ENCODE measurements around the gene LGALS7.
"Not testable (repeated sequence)": the region's sequence is repeated elsewhere in the genome, so short reads cannot be mapped to it uniquely, and the experiment has no call there.

Gene LGALS7

DNA sequence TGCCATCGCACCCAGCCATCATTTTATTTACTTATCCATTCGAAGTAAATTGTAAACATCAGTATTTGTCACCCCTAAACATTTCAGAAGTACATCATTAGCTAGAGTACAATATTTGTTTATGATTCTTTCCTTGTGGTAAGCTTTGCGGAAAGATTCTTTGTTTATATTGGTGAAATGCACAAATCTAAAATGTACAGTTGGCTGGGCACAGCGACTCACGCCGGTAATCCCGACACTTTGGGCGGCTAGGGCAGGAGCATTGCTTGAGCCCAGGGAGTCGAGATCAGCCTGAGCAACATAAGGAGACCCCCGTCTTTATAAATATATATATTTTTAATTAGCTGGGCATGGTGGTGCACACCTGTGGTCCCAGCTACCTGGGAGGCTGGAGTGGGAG is 25.8 kb upstream of the LGALS7 start:
- no peak for DNase-seq (ENCODE audit: low spot score)

DNA sequence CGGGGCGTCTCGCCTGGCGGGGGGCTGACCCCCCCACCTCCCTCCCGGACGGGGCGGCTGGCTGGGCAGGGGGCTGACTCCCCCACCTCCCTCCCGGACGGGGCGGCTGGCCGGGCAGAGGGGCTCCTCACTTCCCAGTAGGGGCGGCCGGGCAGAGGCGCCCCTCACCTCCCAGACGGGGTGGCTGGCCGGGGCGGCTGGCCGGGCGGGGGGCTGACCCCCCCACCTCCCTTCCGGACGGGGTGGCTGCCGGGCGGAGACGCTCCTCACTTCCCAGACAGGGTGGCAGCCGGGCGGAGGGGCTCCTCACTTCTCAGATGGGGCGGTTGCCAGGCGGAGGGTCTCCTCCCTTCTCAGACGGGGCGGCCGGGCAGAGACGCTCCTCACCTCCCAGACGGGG is 24.5 kb upstream of the LGALS7 start:
- DNase-seq (ENCODE audit: low spot score) = not testable (repeated sequence)

- no peak for DNase-seq (ENCODE audit: low spot score)
Observed at GRCh38 chr19:38796154-38796553, 22.8 kb upstream of the LGALS7 start.

DNA sequence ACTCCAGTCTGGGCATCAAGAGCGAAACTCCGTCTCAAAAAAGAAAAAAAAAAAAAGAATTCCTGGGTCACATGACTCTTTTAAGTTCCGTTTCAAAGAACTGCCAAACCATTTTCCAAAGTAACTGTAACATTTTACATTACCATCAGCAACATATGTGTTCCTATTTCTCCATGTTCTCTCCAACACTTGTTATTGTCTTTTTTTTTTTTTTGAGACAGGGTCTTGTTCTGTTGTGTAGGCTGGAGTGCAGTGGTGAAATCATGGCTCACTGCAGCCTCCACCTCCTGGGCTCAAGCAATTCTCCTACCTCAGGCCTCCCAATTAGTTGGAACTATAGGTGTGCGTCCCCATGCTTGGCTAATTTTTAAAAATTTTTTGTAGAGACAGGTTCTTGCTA is 22.2 kb upstream of the LGALS7 start:
- no peak for DNase-seq (ENCODE audit: low spot score)

DNA sequence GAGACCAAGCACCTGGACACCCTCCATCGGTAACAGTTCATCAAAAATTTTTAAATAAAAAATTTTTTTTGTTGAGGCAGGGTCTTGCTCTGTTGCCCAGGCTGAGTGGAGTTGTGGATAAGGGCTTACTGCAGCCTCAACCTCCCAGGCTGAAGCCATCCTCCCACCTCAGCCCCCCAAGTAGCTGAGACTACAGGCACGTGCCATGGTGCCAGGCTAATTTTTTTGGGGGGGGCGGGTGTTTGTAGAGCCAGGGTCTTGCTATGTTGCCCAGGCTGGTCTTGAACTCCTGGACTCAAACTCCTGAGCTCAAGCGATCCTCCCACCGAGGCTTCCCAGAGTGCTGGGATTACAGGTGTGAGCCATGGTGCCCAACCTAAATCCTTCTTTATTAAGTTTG is 20.4 kb upstream of the LGALS7 start:
- DNase-seq (ENCODE audit: low spot score) = no peak

GRCh38 chr19:38793177-38793576 is 19.9 kb upstream of the LGALS7 start:
- DNase-seq (ENCODE audit: low spot score) = no peak

- DNase-seq (ENCODE audit: low spot score) = no peak
Observed at GRCh38 chr19:38792250-38793111, 19.2 kb upstream of the LGALS7 start.

DNA sequence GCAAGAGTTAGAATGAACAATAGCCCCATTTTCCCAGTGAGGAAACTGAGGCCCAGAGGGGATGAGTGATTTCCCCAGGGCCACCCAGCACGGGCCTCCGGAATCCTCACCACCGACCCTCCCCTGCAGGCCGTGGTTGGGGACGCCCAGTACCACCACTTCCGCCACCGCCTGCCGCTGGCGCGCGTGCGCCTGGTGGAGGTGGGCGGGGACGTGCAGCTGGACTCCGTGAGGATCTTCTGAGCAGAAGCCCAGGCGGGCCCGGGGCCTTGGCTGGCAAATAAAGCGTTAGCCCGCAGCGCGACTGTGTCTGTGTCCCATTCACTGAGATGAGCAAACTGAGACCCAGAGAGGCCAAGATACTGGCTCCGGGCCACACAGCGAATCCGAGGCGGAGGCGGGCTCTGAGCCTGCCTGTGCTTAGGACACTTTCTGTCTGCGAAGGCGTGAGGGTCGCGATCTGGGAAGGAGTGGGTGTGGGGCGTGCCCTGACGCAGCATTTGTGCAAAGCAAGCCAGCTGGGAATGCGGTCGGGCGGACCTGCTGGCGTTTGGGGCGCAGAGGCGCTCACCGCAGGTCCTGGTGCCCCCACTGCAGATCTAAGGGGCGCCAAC is 18.2 kb upstream of the LGALS7 start:
- not testable (repeated sequence) for DNase-seq (ENCODE audit: low spot score)

GRCh38 chr19:38790507-38791403 is 17.4 kb upstream of the LGALS7 start:
- not testable (repeated sequence) for DNase-seq (ENCODE audit: low spot score)

DNA sequence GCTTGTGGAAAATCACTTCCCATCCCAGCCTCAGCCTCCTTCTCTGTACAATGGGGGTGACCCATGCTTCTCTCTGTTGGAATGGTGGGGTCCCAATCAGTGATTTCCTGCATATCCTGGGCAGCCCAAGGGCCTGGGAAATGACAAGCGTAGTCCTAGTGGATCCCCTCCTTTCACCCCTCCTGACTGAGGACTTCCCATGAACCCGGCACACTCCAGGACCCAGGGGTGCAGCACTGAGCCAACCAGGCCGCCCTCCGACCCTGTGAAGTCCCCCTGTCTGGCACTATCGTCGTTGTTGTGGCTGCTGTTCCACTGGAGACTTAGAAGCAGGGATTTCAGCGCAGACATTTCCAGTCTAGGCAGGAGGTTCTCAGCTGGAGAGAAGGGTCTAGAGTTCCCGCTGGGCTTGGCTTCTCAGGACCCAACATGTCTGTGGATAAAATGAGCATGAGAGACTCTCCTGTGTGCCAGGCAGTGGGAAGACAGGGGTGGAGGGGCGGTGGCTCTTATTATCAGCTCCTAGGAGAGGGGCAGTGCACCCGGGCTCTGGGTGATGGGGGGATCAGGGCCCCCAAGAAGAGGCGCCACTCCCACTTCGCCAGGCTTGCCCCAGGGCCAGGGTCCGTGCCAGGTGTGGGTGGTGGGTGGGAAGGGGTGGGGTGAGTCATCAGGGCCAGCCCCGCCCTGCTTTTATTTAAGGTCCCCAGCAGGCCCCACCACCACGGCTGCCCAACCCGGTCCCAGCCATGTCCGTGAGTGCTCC is 15.3 kb upstream of the LGALS7 start, which contains the start of gene LGALS7B:
Gene LGALS7B, plus strand, starts transcription at position 723 of the 766 bp plus-strand sequence. Its CDS starts 27 bp downstream, at position 750.
- DNase-seq (ENCODE audit: low spot score) = no peak

DNA sequence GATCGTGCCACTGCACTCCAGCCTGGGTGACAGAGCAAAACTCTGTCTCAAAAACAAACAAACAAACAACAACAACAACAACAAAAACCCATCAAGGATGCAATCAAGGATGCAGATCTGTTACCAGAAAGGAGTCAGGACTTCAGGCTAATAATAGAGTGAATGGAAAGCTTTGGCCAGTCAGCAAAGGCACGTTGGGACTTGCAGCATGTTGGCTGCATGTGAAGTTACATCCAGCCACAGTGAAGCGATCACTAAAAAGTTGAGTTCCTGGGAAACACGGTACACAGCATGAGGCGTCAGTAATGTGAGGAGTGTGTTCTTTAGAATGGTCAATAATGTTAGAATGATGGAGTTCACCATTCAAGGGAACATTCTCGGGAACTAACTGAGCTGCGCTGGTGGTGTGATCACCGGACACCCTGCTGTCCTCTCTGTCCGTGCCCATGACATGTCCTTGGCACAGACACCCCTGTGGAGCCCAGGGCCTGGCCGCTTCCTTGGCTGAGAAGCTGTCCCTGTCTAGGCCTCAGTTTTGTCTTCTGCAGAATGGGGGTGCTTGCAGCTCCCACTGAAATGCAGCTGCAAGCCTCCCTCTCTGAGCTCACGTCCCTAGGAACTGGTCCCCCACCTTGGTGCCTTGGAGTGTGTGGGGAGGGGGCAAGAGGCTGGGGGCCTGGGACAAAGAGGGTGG is 13.4 kb upstream of the LGALS7 start:
- DNase-seq (ENCODE audit: low spot score) = no peak

DNA sequence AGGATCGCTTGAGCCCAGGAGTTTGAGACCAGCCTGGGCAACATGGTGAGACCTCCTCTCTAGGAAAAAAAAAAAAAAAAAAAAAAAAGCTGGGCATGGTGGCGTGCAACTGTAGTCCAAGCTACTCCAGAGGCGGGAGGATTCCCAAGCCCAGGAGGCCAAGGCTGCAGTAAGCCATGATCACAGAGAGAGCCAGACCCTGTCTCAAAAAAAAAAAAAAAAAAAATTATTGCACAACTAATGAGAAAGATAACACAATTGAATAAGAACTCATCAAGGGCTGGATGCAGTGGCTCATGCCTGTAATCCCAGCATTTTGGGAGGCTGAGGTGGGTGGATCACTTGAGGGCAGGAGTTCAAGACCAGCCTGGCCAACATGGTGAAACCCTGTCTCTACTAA is 12.7 kb upstream of the LGALS7 start:
- not testable (repeated sequence) for DNase-seq (ENCODE audit: low spot score)

DNA sequence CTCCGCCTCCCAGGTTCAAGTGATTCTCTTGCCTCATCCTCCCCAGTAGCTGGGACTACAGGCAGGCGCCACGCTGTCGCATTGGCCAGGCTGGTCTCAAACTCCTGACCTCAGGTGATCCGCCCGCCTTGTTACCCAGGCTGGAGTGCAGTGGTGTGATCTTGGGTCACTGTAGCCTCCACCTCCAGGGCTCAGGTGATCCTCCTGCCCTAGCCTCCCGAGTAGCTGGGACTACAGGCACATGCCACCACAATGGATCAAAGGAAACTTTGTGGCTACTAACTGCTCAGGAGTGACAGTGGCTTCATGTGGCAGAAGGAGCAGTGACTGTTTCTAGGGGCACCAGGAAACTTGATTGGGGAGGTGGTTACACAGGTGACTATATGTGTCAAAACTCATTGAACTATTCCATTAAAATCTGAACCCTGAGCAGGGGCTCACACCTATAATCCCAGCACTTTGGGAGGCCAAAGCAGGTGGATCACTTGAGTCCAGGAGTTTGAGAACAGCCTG is 11.9 kb upstream of the LGALS7 start:
- no peak for DNase-seq (ENCODE audit: low spot score)

GRCh38 chr19:38784224-38784623 is 10.9 kb upstream of the LGALS7 start:
- no peak for DNase-seq (ENCODE audit: low spot score)

GRCh38 chr19:38782212-38782611 is 8.9 kb upstream of the LGALS7 start:
- DNase-seq (ENCODE audit: low spot score) = not testable (repeated sequence)

- DNase-seq (ENCODE audit: low spot score) = no peak
Observed at GRCh38 chr19:38781058-38781457, 7.7 kb upstream of the LGALS7 start.

DNA sequence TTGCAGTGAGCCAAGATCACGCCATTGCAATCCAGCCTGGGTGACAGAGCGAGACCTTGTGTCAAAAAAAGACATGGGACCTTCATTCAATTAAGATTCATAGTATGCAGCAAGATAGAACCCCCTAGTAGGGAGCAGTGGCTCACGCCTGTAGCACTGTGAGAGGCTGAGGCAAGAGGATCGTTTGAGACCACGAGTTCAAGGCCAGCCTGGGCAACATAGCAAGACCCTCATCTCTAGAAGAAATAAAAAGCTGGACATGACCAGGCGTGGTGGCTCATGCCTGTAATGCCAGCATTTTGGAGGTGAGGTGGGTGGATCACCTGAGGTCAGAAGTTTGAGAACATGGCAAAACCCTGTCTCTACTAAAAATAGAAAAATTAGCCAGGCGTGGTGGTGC is 7.1 kb upstream of the LGALS7 start:
- no peak for DNase-seq (ENCODE audit: low spot score)

GRCh38 chr19:38778733-38779132 is 5.4 kb upstream of the LGALS7 start:
- no peak for DNase-seq (ENCODE audit: low spot score)

DNA sequence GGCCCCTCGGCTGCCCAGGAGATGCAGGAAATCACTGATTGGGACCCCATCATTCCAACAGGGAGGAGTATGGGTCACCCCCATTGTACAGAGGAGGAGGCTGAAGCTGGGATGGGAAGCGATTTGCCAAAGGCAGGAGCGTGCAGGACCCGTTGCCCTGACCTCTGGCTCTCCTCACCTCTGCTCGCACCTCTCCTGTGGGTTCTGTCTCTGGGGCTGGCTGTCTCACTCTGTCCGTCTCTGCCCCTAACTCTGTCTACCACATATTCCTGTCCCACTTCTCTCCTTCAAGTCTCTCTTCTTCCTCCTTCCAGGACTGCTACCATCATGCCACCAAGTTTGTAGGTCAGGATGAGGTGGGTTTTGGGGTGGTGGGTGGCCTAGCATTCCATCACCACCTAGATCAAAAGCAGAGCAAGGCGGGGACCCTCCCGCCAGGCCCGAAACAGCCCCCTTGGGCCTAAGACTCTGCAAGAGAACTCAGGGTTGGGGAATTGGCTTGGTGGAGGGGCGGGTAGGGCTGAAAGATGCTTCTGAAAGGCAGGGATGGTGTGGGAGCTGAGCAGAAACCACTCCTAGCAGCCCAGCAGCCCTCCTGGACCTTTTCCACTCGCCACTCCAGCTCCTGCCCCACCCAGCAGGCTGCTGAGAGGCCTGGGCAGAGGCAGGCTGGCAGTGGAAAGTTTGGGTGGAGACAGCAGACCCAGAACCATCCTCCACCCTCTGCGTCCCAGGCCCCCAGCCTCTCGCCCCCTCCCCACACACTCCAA is 1.0 kb upstream of the LGALS7 start:
- DNase-seq (ENCODE audit: low spot score) = no peak

DNA sequence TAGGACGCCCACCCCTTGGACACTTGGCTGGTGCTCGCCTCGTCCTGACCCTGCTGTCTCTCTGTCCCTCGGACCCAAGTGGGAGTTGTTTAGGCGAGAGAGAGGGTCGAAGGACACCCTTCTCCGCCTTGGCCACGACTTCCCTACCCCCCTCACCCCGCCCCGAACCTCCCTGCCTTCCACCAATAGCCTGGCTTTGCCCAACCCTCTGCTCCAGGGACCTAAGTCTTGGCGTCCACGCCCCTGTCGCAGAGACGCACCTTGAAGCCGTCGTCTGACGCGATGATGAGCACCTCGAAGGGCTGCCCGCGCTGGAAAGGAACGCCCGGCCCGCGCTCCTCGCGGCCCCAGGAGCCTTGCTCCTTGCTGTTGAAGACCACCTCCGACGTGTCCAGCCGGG is 1.7 kb downstream of the LGALS7 start:
- DNase-seq (ENCODE audit: low spot score) = not testable (repeated sequence)
